HepG2 (cell line): Measurements from ENCODE around the gene MYO7A. TPM values are rescaled to one million over a fixed set of nuclear protein-coding genes. Genes with fewer than 3 reads are reported as not detected.

ENCODE experiments used
- ATAC-seq: fragments of 200-7000 bp; cut with Tn5 transposase; 3 replicates; pipeline ENCODE4 v1.9.1; 2020; ENCODE audit warnings: mild to moderate bottlenecking, moderate library complexity
- BruUV-seq: library from RNA; stranded (reverse); fragments of 400-500 nt; replicated peaks from 2 replicates; lab custom pipeline; 2021; lab: Mats Ljungman, UMichigan
- CTCF ChIA-PET: fragments of 300-600 bp; formaldehyde crosslinking; extraction: SDS; loops from one replicate; lab custom pipeline; 2021; ENCODE audit warnings: low total read pairs, inconsistent platforms, low intra/inter-chr PET ratio; lab: Yijun Ruan, JAX
- POLR2A ChIA-PET: fragments of 350-600 bp; sonication (Branson Sonifier 250); formaldehyde crosslinking; loops from one replicate; lab custom pipeline; 2020; ENCODE audit warnings: antibody characterized with exemption, inconsistent platforms; lab: Yijun Ruan, JAX
- DNase-seq: peaks from one replicate; pipeline ENCODE4 v3.0.0-alpha.2; 2015; ENCODE audit warnings: low spot score
- FAIRE-seq: peaks from 3 replicates; lab custom pipeline; 2011; peaks lifted over from hg19 to GRCh38; lab: Jason Lieb, UNC
- H2AFZ ChIP-seq: one replicate; pipeline ENCODE4 v1.6.1; 2011; ENCODE audit warnings: low read length, inconsistent platforms
- H3K27ac ChIP-seq: fragments of 300-600 bp; 3 replicates; pipeline ENCODE4 v1.8.0; 2011; ENCODE audit warnings: mixed run types, mild to moderate bottlenecking, mixed read lengths, low read length, inconsistent platforms; ENCODE audit not compliant: insufficient read depth; ENCODE audit errors: extremely low read length
- H3K27me3 ChIP-seq, 2 experiments: fragments of 200-600 bp in 1 of 2; 2 replicates in 1 of 2; 3 replicates in 1 of 2; pipeline versions ENCODE4 v1.6.0 to v1.8.0; 2011; ENCODE audit warnings: low read length in 2 of 2, mild to moderate bottlenecking in 2 of 2, moderate library complexity in 2 of 2, inconsistent platforms in 1 of 2; ENCODE audit not compliant: insufficient read depth in 2 of 2, control insufficient read depth in 1 of 2
- H3K36me3 ChIP-seq, 2 experiments: fragments of 200-600 bp in 1 of 2; replicated peaks in 1 of 2; 2 replicates in 1 of 2; 3 replicates in 1 of 2; pipeline versions ENCODE4 v1.5.1 to v1.8.0; 2011; ENCODE audit warnings: low read length in 2 of 2, inconsistent platforms in 1 of 2; ENCODE audit not compliant: insufficient read depth in 2 of 2, control insufficient read depth in 1 of 2
- H3K4me1 ChIP-seq: 2 replicates; pipeline ENCODE4 v1.5.1; 2012; ENCODE audit warnings: low read length, inconsistent platforms; ENCODE audit not compliant: insufficient read depth
- H3K4me2 ChIP-seq: 2 replicates; pipeline ENCODE4 v1.6.0; 2011; ENCODE audit warnings: low read depth, low read length, inconsistent platforms
- H3K4me3 ChIP-seq, 3 experiments: fragments of 200-600 bp in 1 of 3; sonication (generic), shearing (Covaris generic) in 1 of 3; replicated peaks in 1 of 3; 2 replicates each; pipeline ENCODE4 v1.5.1; 2011 to 2016; ENCODE audit warnings: low read length in 3 of 3, inconsistent platforms in 2 of 3, low read depth in 2 of 3, mild to moderate bottlenecking in 2 of 3, control low read depth in 1 of 3, mixed read lengths in 1 of 3; ENCODE audit not compliant: insufficient read depth in 1 of 3
- H3K79me2 ChIP-seq: one replicate; pipeline ENCODE4 v1.6.1; 2011; ENCODE audit warnings: low read length, inconsistent platforms; ENCODE audit not compliant: insufficient read depth
- H3K9ac ChIP-seq: 2 replicates; pipeline ENCODE4 v1.6.0; 2011; ENCODE audit warnings: mild to moderate bottlenecking, low read depth, low read length, inconsistent platforms; ENCODE audit not compliant: insufficient read depth
- H3K9me3 ChIP-seq: 2 replicates; pipeline ENCODE4 v1.5.1; 2012; ENCODE audit warnings: mild to moderate bottlenecking, low read length
- H4K20me1 ChIP-seq: 2 replicates; pipeline ENCODE4 v1.6.0; 2011; ENCODE audit warnings: inconsistent platforms, mild to moderate bottlenecking, low read length, moderate library complexity; ENCODE audit not compliant: insufficient read depth
- KLF6 ChIP-seq: IDR thresholded peaks from 2 replicates; pipeline ENCODE4 v1.8.0; 2016; ENCODE audit warnings: missing biosample characterization, missing genetic modification reagents
- PAWR ChIP-seq: sonication (generic); formaldehyde crosslinking; IDR thresholded peaks from 2 replicates; pipeline ENCODE4 v1.4.0; 2020; ENCODE audit warnings: missing genetic modification reagents, mild to moderate bottlenecking, borderline replicate concordance
- PHF5A ChIP-seq: IDR thresholded peaks from one replicate; pipeline ENCODE4 v1.6.1; 2018; ENCODE audit warnings: low read depth, missing genetic modification reagents; ENCODE audit not compliant: unreplicated experiment
- SP140L ChIP-seq: sonication (generic); formaldehyde crosslinking; IDR thresholded peaks from 2 replicates; pipeline ENCODE4 v1.4.0; 2020; ENCODE audit warnings: missing genetic modification reagents, borderline replicate concordance
- ZMYM2 ChIP-seq: sonication (generic); formaldehyde crosslinking; IDR thresholded peaks from 2 replicates; pipeline ENCODE4 v1.8.0; 2022; ENCODE audit warnings: mild to moderate bottlenecking, missing genetic modification reagents
- ZNF768 ChIP-seq: sonication (generic); formaldehyde crosslinking; IDR thresholded peaks from 2 replicates; pipeline ENCODE4 v1.4.0; 2020; ENCODE audit warnings: missing genetic modification reagents
- WGBS: methylation state at CpG from one replicate; pipeline ENCODE4 v1.1.6; 2017; ENCODE audit warnings: low lambda C conversion rate; 5-methylcytosine and 5-hydroxymethylcytosine counted together
- in situ Hi-C: cut with HindIII; loops from 2 replicates; pipeline ENCODE4 v1.10.0; 2017; ENCODE audit warnings: low pct_unique_long_range_greater_than_20kb; ENCODE audit not compliant: extremely low pct_ligation_motif_present
- intact Hi-C: fragments of 100-400 bp; cut with micrococcal nuclease; formaldehyde crosslinking; loops from one replicate; pipeline ENCODE4 v1.10.0; 2022; ENCODE audit not compliant: unreplicated experiment
- polyA plus RNA-seq, 8 experiments: library from polyadenylated mRNA; depleted of rRNA in 3 of 8; stranded (reverse) in 7 of 8; unstranded in 1 of 8; fragments of >200 nt; fragmentation: Illumina TruSeq in 4 of 8; extraction: Trizol in 4 of 8; gene quantifications; 2 replicates each; pipeline versions ENCODE4 v1.2.1 to v1.2.3, GENCODE V29; 2011 to 2016; ENCODE audit warnings: low read depth in 4 of 8, missing spikeins in 1 of 8, mixed read lengths in 1 of 8; ENCODE audit not compliant: insufficient read depth in 1 of 8
- total RNA-seq, 5 experiments: library from RNA; depleted of rRNA; stranded (reverse); fragments of >200 nt; fragmentation: Illumina TruSeq; extraction: Trizol; gene quantifications; 2 replicates each; pipeline ENCODE4 v1.2.3, GENCODE V29; 2016; ENCODE audit warnings: low read depth in 1 of 5

Gene MYO7A
- total and polyA plus RNA-seq, 2 of the 13 experiments (the other 11 are each of a cell fraction or from before 2014, with no cell fraction given), result 7.5 to 10.0 TPM

DNA sequence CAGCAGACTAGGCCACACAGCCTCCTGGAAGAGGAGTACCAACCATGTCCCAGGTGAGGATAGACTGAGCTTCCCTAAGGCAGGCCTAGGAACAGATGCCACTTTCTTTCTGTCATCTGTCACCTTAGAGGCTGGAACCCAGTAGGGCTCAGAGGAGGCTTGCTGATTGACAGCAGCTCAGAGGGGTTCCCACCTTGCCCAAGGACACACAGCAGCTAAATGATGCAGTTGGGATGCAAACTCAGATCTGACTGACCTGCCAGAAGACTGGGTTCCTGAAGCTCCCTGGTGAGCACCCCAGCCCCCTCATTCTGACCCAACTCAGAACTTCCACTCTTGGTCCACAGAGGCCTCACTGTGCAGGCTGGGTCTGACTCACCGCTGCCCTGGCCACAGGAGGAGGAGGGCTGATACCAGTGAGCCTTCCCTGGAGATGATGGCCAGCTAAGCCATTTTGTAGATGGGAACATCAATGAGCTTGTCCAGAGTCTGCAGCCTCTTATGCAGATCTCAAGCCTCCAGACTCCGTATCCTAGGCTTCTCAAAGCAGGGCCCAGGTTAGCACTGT, 47.3 kb upstream of the MYO7A start:
- DNase-seq, result no peak
- no peak overlapping the region for H3K9ac ChIP-seq
- ChIA-PET POLR2A (no interaction called here), CTCF (no interaction called here)
- no CpG with 5 or more reads among the region's 2 CpGs for WGBS
- peaks cover 31% of the 10 kb centered on the region for H3K4me1 ChIP-seq
- no peak overlapping the region for H3K4me2 ChIP-seq
- no peaks in the 10 kb centered on the region for H4K20me1 ChIP-seq
- no TSS peak for BruUV-seq
- intact Hi-C loops, result no loop called here
- peaks cover 5 to 8% of the 10 kb centered on the region in 2 experiments; a peak in 2 of 5 replicates for H3K27me3 ChIP-seq
- H3K4me3 ChIP-seq, result no peak overlapping the region
- ATAC-seq, result no peak
- H3K36me3 ChIP-seq, result no peaks in the 10 kb centered on the region
- H3K79me2 ChIP-seq, result no peaks in the 10 kb centered on the region
- no peak overlapping the region for H3K27ac ChIP-seq
- no peak for FAIRE-seq
- TF ChIP-seq ZNF768 (CRISPR knock-in tag), result peak; percentile 90
- TF ChIP-seq ZMYM2 (CRISPR knock-in tag), result no peak
- no peak overlapping the region for H2AFZ ChIP-seq
- in situ Hi-C loops, result no loop called here
- no peaks in the 10 kb centered on the region for H3K9me3 ChIP-seq

DNA sequence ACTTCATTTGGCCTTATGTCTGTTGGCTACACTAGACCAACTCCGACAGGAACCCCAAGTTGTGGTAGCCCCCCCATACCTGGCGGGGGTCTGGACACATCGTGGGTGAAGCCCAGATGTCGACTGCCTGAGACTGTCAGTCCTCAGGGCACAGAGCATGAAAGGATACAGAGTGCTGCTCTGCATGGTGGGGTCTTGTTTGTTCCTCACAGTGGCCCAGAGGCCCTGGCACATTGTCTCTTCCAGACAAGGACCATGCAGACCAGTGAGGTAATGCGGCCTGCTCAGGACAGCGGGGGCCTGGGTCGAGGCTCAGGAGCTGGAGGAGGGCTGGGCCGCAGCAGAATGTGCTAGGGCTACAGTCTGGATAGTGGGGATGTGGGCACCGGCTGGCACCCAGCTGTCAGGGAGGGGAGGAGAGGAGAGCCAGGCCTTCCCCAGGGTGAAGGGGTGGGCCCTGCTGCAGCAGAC, 46.6 kb upstream of the MYO7A start:
- Histone ChIP-seq H3K27me3 (peaks cover 5 to 8% of the 10 kb centered on the region in 2 experiments; a peak in 2 of 5 replicates), H3K36me3 (no peaks in the 10 kb centered on the region), H3K9ac (no peak overlapping the region), H3K4me2 (no peak overlapping the region), H3K4me3 (no peak overlapping the region), H3K79me2 (no peaks in the 10 kb centered on the region), H3K4me1 (peaks cover 38% of the 10 kb centered on the region), H3K27ac (no peak overlapping the region)
- FAIRE-seq (no peak), DNase-seq (no peak)
- ChIA-PET POLR2A (interaction anchor here (0.6 to 1.6 kb wide), 2 partner anchors 14 to 34 kb away, joined by 4 to 9 read pairs; no protein-coding TSS in a partner anchor), CTCF (no interaction called here)
- 80% methylated on average over 1 of the region's 9 CpGs for WGBS
- BruUV-seq, result no TSS peak
- TF ChIP-seq KLF6, result no peak
- no peak for TF ChIP-seq PAWR (CRISPR knock-in tag)
- TF ChIP-seq PHF5A, result no peak
- TF ChIP-seq SP140L (CRISPR knock-in tag), result no peak
- TF ChIP-seq, all 625 proteins: peak for 0
- Histone ChIP-seq H4K20me1 (no peaks in the 10 kb centered on the region), H2AFZ (no peak overlapping the region), H3K9me3 (no peaks in the 10 kb centered on the region)
- intact Hi-C loops (no loop called here), in situ Hi-C loops (no loop called here)
- ATAC-seq, result no peak
